ENCODE measurements around the gene ORM1.

Gene ORM1

GRCh38 chr9:114346146-114346545 is 23.2 kb downstream of the ORM1 start:
- DNase-seq: no peak

GRCh38 chr9:114347675-114348074 is 24.8 kb downstream of the ORM1 start:
- DNase-seq: no peak

- DNase-seq: no peak
Measured at GRCh38 chr9:114348261-114348905, 25.5 kb downstream of the ORM1 start.

- no peak for DNase-seq
Measured at GRCh38 chr9:114348906-114349482, 26.1 kb downstream of the ORM1 start.

- DNase-seq: no peak
Measured at GRCh38 chr9:114349713-114350480, 27.0 kb downstream of the ORM1 start.

- DNase-seq: no peak
Measured at GRCh38 chr9:114350636-114351401, 27.9 kb downstream of the ORM1 start.

- no peak for DNase-seq
Measured at GRCh38 chr9:114351932-114352331, 29.0 kb downstream of the ORM1 start.

GRCh38 chr9:114355821-114356220 is 32.9 kb downstream of the ORM1 start:
- no peak for DNase-seq

- DNase-seq: no peak
Measured at GRCh38 chr9:114356792-114357191, 33.9 kb downstream of the ORM1 start.

GRCh38 chr9:114357360-114357759 is 34.5 kb downstream of the ORM1 start:
- no peak for DNase-seq

- no peak for DNase-seq
Measured at GRCh38 chr9:114357911-114358328, 35.0 kb downstream of the ORM1 start.

GRCh38 chr9:114359801-114360200 is 36.9 kb downstream of the ORM1 start:
- DNase-seq: no peak

GRCh38 chr9:114361542-114361941 is 38.6 kb downstream of the ORM1 start:
- DNase-seq: no peak

- DNase-seq: no peak
Measured at GRCh38 chr9:114362394-114362793, 39.5 kb downstream of the ORM1 start.

- DNase-seq: no peak
Measured at GRCh38 chr9:114363424-114363823, 40.5 kb downstream of the ORM1 start.

GRCh38 chr9:114364134-114365041 is 41.5 kb downstream of the ORM1 start:
- DNase-seq: no peak

GRCh38 chr9:114365194-114365593 is 42.3 kb downstream of the ORM1 start:
- DNase-seq: no peak

- no peak for DNase-seq
Measured at GRCh38 chr9:114366334-114367128, 43.6 kb downstream of the ORM1 start.

- DNase-seq: no peak
Measured at GRCh38 chr9:114367366-114367765, 44.5 kb downstream of the ORM1 start.

GRCh38 chr9:114367772-114368569 is 45.1 kb downstream of the ORM1 start:
- no peak for DNase-seq
